ENCODE data around the gene CDK19. TPM values are rescaled to one million over a fixed set of nuclear protein-coding genes. Genes with fewer than 3 reads are reported as not detected.

The CDK19 gene
- total RNA-seq, 4 donors from 2014 or later, result 3.0 to 7.4 (median 6.3) TPM

GRCh38 chr6:110629153-110629552 is 186.1 kb downstream of the CDK19 start:
- Histone ChIP-seq H3K4me1 (no peaks in the 10 kb centered on the region), H3K27me3 (no peaks in the 10 kb centered on the region), H3K9me3 (no peaks in the 10 kb centered on the region), H3K27ac (no peak overlapping the region), H3K4me3 (no peak overlapping the region), H3K36me3 (peaks cover 0 to 5% of the 10 kb centered on the region in 2 donors)
- DNase-seq (no peak), ATAC-seq (no peak)
- intact Hi-C loops (cut with DNase I; ENCODE audit: low total_unique reads), result no loop called here
- in situ Hi-C loops (cut with MboI; ENCODE audit: low sequenced_read_pairs in 4 of 4), result no loop called here
- TF ChIP-seq CTCF (IDR thresholded peaks at IDR 0.05 in 4 of 5, conservative IDR thresholded peaks at IDR 0.05 in 1 of 5) (no peak), POLR2A (IDR thresholded peaks at IDR 0.05) (no peak)

- in situ Hi-C loops (cut with MboI; ENCODE audit: low sequenced_read_pairs in 4 of 4), result no loop called here
- no peak for DNase-seq
These were observed 186.9 kb downstream of the CDK19 start for GRCh38 chr6:110628330-110628729.

GRCh38 chr6:110626442-110626841 is 188.8 kb downstream of the CDK19 start:
- Histone ChIP-seq H3K27ac (no peak overlapping the region), H3K9me3 (no peaks in the 10 kb centered on the region), H3K36me3 (peaks cover 0 to 22% of the 10 kb centered on the region in 2 donors), H3K4me3 (no peak overlapping the region), H3K27me3 (no peaks in the 10 kb centered on the region), H3K4me1 (no peaks in the 10 kb centered on the region)
- no peak for DNase-seq
- TF ChIP-seq CTCF (IDR thresholded peaks at IDR 0.05 in 4 of 5, conservative IDR thresholded peaks at IDR 0.05 in 1 of 5), result no peak
- TF ChIP-seq POLR2A (IDR thresholded peaks at IDR 0.05), result no peak
- in situ Hi-C loops (cut with MboI; ENCODE audit: low sequenced_read_pairs in 4 of 4), result no loop called here
- intact Hi-C loops (cut with DNase I; ENCODE audit: low total_unique reads), result no loop called here
- ATAC-seq, result no peak

More at GRCh38 chr6:110628330-110628729, 186.9 kb downstream of the CDK19 start:
- Histone ChIP-seq H3K9me3 (no peaks in the 10 kb centered on the region), H3K4me3 (no peak overlapping the region), H3K36me3 (peaks cover 0 to 5% of the 10 kb centered on the region in 2 donors), H3K27ac (no peak overlapping the region), H3K4me1 (no peaks in the 10 kb centered on the region), H3K27me3 (no peaks in the 10 kb centered on the region)
- TF ChIP-seq CTCF (IDR thresholded peaks at IDR 0.05 in 4 of 5, conservative IDR thresholded peaks at IDR 0.05 in 1 of 5) (no peak), POLR2A (IDR thresholded peaks at IDR 0.05) (no peak)
- intact Hi-C loops (cut with DNase I; ENCODE audit: low total_unique reads), result no loop called here
- ATAC-seq, result no peak

- Histone ChIP-seq H3K27me3 (no peaks in the 10 kb centered on the region), H3K4me3 (no peak overlapping the region), H3K36me3 (peaks cover 0 to 28% of the 10 kb centered on the region in 2 donors), H3K9me3 (no peaks in the 10 kb centered on the region), H3K4me1 (no peaks in the 10 kb centered on the region), H3K27ac (no peak overlapping the region)
- ATAC-seq, result no peak
- no peak for TF ChIP-seq POLR2A (IDR thresholded peaks at IDR 0.05)
- TF ChIP-seq CTCF (IDR thresholded peaks at IDR 0.05 in 4 of 5, conservative IDR thresholded peaks at IDR 0.05 in 1 of 5), result no peak
- in situ Hi-C loops (cut with MboI; ENCODE audit: low sequenced_read_pairs in 4 of 4) (no loop called here), intact Hi-C loops (cut with DNase I; ENCODE audit: low total_unique reads) (no loop called here)
- no peak for DNase-seq
These were observed 189.4 kb downstream of the CDK19 start for GRCh38 chr6:110625883-110626282.

GRCh38 chr6:110622912-110623578 is 192.2 kb downstream of the CDK19 start:
- ATAC-seq (no peak), DNase-seq (no peak)
- no peaks in the 10 kb centered on the region for H3K9me3 ChIP-seq
- TF ChIP-seq POLR2A (IDR thresholded peaks at IDR 0.05) (no peak), CTCF (IDR thresholded peaks at IDR 0.05 in 4 of 5, conservative IDR thresholded peaks at IDR 0.05 in 1 of 5) (no peak)
- H3K4me3 ChIP-seq, result no peak overlapping the region
- no peaks in the 10 kb centered on the region for H3K27me3 ChIP-seq
- peaks cover 0 to 11% of the 10 kb centered on the region in 2 donors for H3K4me1 ChIP-seq
- no peak overlapping the region for H3K27ac ChIP-seq
- H3K36me3 ChIP-seq, result peaks cover 0 to 32% of the 10 kb centered on the region in 2 donors
- in situ Hi-C loops (cut with MboI; ENCODE audit: low sequenced_read_pairs in 4 of 4) (no loop called here), intact Hi-C loops (cut with DNase I; ENCODE audit: low total_unique reads) (no loop called here)
